HG03469 (cell line): ENCODE measurements around the gene GLT8D1.

Experiments
- ATAC-seq: cut with Tn5 transposase; IDR thresholded peaks from one replicate; pipeline ENCODE4 v1.9.1; 2021; ENCODE audit warnings: mild to moderate bottlenecking, moderate library complexity, moderate number of reproducible peaks; ENCODE audit not compliant: unreplicated experiment

Gene GLT8D1

DNA sequence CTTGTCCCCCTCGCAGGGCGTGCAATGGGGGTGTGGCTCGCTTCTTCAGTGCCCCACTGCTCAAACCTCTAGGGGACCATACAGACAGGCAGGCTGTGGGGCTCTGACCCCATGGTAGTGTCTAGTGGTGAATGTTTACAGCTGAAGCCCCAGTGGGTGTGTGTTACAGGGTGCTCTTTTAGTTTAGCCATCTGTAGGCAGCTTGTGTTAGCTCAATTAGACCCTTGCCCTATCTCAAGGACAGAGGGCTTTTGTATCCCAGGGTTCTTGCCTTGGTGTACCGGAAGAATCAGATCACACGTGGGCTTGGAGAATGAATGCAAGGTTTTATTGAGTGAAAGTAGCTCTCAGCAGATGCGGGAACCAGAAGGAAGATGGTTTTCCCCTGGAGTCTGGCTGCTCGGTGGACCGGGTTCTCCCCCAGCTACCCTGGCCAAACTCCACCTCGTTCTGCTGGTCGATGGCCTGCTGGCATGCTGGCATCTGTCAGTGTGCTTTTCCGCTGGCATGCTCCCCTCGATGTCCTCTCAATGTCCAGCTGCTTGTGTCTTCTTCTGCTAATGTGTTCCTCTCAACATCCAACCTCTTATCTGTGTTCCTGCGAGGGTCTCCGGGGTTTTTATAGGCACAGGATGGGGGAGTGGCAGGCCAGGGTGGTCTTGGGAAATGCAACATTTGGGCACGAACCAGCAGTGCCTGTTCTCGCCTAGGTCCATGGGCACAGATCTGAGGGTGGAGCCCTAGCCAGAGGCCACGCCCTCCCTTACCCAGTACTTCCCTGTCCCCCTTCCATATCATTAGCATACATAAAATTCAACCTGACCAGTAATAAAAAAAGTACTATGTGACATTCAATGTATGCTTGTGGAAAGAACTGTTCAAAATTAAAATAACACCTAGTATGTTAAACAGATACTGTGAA is 7.0 kb upstream of the GLT8D1 start:
- ATAC-seq, result no peak

DNA sequence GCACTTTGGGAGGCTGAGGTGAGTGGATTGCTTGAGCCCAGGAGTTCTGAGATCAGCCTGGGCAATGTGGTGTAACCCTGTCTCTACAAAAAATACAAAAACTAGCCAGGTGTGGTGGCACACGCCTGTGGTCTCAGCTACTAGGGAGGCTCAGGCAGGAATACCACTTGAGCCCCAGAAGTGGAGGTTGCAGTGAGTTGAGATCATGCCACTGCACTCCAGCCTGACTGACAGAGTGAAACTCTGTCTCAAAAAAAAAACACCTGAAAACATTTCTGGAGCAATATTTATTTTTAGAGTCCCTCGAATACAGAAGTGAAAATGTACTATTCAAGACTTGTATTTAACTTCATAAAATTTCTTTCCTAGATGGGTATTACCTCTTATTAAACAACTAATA is 4.9 kb upstream of the GLT8D1 start:
- ATAC-seq, result no peak

DNA sequence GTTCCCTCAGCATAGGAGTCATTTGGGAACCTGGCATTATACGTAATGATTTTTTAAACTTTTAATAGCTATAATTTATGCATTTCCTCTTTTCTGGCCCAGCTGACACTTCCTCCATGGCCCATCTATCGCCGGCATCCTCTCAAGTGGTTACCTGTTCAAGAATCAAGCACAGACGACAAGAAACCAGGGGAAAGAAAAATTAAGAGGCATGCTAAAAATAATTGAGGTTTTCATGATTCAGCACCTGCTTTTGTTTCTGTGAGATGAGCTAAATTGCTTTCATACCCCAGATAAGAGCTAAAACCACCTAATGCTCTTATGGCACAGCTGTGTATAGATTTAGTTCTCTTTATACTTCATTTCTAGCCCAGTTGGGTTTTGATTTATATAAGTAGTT is 2.0 kb upstream of the GLT8D1 start:
- no peak for ATAC-seq

DNA sequence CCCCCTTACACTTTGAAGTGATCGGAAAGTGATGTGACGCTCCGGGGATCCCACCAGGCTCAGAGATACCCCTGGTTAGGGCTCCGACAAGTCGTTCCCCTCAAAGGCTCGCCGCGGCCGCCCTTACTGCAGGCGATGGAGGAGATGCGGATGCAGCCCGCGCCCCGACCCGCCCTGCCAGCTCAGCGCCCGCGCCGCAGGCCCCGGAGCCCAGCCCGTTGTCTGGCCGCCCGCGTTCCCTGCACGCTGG is 228 bp downstream of the GLT8D1 start:
- no peak for ATAC-seq

DNA sequence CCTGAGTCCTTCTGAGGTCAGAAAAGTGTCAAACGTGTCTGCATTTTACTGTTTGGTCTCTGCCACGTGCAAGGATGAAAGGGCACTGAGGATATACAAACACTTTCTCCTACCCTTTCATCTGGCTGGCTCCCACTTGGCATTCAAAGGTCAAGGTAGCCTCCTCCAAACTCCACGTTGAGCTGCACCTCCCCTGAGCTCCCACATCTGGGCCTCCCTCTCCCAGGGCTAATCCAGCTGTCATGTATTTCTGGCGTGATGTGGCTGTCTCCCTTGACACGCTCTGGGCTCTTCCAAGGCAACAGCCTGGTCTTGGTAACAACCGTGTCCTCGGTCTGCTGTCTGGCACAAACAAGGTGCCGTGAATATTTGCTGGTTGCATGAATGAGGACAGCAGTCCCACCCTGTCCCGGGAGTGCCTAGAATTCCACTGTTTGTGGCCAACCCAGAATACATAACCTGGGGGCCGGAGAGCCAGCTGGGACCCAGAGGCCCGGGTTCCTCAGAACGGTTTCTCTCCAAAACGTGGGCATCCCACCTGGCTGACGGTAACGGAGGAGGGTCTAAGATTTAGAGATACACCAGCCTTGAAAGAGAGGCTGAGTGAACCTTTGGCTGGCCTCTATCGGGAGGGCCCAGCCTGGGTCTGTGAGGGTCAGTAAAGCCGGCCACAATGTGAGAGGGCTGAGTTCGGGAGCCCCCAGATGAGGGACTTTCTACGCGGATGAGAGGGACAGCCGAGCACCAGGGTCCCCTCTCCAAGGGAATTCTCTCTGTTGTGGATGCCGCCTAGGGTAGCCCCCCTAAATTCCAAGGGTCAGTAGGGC is 767 bp downstream of the GLT8D1 start:
- no peak for ATAC-seq

DNA sequence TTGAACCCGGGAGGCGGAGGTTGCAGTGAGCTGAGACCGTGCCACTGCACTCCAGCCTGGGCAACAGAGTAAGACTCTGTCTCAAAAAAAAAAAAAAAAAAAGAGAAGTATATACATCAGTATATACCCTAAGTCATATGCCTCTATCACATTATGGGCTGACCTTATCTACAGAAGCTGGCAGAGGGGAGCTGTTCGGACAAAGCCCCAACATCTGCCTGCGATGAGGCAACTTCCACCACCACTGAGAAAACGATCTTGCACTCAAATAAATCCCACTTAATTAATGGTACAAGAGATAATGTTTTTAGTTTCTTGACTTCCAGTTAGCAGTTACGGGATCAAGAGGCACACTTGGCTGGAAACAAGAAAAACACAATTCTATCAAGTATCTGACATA is 2.2 kb downstream of the GLT8D1 start:
- no peak for ATAC-seq

DNA sequence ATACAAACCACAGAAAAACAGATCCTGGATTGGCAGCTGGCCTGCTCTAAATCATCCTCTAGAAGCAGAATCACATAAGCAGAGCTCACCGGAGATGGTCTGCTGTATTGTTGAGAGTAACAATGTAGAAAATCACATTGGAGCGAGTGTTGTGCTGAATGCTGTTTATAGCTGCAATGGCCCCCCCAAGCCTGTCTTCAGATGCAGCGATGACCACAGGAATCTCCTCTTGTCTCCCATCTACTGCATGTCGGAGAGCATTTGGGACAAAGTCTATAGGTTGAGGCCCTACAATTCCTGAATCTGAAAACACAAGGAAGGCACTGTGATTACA is 8.0 kb downstream of the GLT8D1 start:
- ATAC-seq, result no peak

DNA sequence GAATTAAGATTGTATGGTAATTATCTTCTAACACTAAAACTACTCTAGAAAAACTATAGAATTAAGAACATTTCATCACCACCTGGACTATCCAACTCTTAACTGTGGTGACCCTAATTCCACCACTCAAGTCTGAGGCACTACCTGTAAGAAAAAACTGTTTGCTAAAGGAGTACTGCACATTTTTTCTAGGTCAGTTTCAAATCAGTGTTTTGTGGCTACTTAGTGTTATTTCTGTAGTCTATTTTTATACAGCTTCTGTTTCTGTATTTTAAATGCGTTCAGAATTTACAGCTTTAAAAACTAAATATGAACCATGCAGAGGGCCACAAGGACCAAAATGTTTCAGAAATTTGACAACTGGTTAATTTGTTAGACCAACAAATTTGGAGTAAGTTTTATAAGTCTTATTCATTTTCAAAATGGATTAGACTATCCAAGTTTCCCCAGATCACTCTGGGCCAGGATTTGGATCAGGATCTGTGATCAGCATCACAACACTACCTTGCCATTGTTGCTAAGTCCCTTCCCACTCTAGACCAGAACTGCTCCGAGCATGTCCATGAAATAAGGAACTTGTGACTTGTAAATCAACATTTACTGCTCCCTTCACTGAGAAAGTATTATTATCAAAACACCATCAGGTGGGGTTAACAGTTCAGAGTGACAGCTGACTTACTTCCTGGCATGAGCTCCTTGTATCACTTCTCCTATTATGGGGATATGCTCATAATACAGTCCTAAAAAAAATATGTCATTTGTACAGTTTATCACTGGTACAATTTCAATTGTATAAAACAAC is 8.6 kb downstream of the GLT8D1 start:
- no peak for ATAC-seq

DNA sequence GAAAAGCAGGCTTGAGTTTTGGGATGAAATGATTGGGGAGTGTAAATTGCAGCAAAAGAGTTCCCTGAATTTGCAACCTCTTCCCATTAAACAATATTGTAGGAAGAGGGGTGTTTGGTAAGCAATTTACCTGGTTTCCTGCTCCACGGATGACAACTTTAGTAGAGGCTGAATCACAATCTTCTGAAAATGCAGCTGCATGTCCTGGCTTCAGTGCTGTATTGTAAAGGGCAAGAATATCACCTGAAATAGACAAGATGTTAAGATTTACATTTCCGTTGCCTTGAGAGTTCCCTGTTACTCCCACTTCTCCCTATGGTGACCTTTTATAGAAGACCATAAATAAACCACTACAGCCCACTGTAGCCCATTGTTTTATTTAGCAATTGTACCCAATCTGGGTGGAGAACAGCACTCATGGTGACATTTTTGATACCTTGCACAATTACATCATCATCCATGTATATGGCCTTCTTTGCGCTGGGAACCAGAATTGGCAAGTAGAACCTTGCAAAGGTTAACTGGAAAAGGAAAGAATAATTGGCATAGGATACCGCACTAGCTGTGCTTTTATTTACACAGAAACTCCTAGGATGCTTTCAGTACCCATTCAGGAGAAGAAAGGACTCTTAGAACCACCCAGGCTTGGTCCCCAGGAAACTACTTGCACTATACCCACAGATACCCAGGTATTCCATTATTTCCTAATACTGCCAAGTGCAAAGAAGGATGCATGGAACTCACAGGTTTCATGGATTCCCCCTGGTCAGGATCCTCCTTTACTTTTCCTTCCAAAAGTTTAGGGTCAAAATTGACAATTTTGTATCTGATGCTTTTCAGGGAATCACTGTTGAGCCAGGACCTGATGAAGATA is 9.6 kb downstream of the GLT8D1 start:
- ATAC-seq, result no peak

DNA sequence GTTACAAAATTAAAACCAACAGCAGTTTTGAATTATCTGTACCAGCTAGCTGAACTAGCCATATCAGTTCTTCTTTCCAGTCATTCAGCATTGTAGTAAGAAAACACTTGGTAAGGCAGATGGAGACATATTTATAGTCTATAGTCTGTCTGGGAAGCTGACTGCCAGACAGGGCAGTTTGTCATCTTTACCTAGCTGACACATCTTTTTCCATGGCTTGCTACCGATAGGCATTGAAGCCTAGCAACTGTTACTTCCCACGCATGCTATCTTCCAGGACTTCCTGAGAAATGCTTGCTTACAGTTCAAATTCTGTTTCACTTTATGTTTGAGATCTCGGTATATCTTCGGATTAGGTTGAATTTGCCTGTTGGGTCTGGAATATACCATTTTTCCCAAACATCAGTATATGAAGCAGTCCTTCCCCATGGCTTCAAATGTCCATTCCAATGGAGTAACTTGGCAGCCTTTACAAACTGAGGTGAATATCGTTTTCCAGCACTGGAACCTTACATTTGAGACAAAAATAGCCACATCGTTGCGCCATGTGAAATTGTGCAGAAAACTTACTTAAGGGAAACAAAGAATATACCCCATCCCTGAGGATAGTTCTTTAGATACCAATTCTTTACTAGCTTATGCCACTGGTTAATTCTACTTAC is 10.9 kb downstream of the GLT8D1 start:
- ATAC-seq, result no peak

DNA sequence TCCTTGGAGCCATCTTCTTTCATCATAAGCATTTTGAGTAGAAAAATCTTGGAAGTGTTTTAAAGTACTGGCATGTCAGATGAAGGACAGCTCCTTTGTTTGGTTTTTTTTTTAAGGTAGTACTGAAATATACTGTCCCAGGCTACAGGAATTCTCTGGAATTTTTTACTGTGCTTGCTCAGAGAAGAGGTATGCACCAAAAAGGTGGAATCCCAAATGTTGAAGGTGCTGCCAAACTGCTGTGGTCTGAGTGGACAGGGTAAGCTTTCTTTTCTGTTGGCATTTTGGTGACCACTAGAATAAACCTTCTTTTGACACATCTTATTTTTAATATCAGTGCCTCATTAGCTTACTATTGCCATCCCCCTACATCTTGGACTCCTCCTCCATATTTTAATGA is 12.5 kb downstream of the GLT8D1 start:
- ATAC-seq, result no peak

DNA sequence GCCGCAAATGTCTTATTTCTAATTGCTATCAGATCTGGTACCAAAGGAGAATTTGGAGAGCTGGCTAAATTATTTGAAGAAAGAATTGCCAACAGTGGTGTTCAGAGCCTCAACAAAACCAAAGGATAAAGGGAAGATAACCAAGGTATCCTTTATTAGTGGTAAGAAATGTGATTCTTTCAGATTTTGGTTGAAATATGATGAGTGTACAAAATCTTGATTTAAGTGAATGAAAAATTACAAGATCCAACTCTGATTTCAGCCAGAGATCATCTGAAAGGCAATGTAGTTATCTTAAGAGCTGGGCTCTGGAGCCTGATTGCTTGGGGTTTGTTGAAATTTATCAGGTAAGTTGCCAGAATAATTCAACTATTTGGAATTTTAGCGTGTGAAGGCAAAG is 15.0 kb downstream of the GLT8D1 start:
- ATAC-seq, result no peak

DNA sequence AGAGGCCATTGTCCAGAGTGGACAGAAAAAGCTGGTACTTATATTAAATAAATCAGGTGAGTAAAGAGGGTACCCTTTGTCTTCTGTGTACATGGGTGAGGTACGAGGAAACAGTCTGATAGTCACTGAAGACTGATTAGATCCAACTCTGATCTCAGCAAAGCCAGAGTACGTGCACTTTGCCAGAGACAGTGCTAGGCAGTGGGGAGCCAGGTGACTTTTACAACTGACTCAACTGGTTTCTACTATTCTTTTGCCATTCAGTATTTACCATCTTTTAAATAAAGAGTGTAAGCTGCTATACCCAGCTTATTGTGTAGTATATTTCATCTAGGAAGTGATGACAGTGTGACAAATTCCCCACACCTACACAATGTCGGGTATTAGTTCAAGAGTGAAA is 16.4 kb downstream of the GLT8D1 start:
- ATAC-seq, result no peak

DNA sequence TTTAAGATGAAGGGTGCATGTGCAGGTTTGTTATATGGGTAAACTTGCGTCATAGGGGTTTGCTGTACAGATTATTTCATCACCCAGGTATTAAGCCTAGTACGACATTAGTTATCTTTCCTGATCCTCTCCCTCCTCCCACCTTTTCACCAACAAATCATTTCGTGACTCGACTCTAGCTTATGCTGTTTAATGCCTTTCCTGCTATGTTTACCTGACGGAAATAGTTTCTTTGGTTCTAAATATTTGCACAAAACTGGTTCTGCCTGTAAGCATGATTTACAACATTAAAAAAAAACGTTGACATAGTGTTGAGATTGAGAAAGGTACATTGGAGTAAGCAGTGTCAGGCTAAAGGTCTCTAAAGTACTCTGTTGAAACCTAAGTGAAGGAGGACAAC is 17.3 kb downstream of the GLT8D1 start:
- ATAC-seq, result no peak

DNA sequence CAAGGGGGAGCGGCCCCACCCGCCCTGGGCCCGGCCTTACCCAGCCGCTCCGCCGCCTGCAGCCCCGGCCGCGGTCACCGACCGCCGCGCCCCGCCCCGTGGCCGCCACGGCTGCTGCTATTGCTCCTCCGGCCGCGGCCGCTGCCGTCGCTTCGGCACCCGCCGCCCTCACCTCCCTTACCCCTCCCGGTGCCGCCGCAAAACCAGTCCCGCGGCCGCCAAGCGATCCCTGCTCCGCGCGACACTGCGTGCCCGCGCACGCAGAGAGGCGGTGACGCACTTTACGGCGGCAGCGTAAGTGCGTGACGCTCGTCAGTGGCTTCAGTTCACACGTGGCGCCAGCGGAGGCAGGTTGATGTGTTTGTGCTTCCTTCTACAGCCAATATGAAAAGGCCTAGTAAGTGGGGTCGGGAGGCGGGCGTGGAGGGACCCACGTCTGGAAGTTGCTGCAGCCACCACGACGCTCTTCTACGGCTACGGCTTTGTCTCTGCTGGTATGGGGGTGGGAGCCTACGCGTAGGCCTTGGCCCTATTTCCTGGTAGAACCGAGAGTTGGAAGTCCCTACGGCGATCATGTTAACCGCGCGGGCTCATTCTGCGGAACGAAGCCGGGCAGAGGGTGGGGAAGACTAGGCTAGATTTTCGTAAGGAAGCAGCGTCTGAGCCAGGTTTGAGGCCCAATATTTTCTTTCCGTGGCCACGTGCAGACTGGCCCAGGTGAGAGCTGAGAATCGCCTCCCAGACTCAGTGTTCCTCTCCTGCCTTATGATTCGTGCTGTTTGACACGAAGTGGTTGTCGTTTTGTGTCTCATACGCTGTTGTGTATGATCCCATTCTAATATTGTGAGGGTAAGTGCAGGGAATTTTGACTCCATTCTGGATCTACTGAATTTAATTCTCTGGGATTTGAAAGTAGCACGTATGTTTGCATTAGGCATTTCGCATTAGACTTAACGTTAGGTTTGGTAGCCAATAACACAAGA is 19.6 kb downstream of the GLT8D1 start, which contains the start of the genes GNL3 and PBRM1:
Gene GNL3, plus strand, starts transcription at position 324 of the 983 bp plus-strand sequence. Its CDS starts 61 bp downstream, at position 385.
Gene PBRM1, minus strand, starts transcription at position 205 of the 983 bp plus-strand sequence.
- ATAC-seq, result peak; percentile 62

DNA sequence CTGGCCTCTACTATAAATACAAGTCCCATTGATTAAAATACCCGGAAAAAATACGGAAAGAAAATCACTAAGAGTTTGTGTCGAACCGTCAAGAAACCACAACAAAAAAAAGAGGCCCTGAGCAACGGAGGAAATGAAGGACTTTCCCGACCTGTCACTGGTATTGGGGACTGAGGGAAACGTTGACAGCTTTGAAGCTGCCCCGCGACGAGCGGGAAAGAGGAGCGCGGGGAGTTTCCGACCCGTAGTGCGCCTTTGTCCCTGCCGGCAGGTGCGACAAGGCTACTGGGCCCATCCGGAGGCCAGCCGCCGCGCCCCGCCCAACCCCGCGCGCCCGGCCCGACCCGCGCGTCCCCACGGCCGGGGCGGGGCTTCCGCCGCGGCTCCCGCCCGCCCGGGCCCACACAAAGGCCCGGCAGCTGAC is 20.3 kb downstream of the GLT8D1 start:
- peak; percentile 51 for ATAC-seq

DNA sequence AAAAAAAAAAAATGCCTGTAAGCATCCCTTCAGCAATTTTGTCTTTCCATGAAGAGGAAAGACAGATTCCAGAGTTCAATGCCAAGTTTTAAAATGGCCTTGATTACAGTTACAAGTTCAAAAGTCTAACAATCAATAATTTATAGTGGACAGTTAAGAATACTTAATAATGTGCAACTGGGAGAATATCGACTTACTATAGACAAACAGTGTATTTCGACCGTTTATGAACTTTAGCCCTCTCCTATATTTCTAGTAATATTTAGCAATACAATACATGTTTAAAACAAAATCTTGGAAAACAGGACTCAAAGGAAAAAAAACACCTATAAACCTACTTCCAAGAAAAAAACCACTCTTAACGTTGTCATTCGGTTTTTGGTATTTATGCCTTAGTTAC is 21.4 kb downstream of the GLT8D1 start:
- no peak for ATAC-seq

DNA sequence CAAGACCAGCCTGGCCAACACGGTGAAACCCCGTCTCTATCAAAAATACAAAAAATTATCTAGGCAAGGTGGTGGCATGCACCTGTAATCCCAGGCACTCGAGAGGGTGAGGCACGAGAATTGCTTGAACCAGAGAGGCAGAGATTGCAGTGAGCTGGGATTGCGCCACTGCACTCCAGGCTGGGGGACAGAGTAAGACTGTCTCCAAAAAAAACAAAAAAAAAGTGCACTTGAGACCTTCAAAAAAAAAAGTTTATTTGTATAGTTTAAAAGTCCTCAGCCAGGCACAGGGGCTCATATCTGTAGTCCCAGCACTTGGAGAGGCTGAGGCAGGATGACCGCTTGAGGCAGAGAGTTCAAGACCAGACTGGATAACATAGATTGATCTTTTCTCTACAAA is 22.0 kb downstream of the GLT8D1 start:
- no peak for ATAC-seq

DNA sequence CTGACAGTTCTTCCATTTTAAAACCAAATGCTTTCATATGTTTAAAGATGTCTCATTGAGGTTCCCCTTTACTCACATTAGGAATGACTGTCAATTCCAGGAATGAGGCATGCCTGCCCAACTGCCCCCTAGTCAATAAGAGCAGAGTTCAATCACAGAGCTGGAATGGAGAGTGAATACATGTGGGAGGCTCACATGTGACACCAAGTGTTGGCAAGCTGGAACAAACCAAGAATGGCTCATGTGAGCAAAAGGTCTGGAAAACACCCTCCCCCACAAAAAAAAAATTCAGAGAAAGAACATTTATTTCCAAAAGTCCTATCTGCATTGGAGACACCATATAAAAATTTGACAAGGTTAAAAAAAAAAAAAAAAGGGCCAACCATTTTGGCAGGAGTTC is 23.6 kb downstream of the GLT8D1 start:
- ATAC-seq, result no peak
